ENCODE results near the gene NOD2.

Gene NOD2

DNA sequence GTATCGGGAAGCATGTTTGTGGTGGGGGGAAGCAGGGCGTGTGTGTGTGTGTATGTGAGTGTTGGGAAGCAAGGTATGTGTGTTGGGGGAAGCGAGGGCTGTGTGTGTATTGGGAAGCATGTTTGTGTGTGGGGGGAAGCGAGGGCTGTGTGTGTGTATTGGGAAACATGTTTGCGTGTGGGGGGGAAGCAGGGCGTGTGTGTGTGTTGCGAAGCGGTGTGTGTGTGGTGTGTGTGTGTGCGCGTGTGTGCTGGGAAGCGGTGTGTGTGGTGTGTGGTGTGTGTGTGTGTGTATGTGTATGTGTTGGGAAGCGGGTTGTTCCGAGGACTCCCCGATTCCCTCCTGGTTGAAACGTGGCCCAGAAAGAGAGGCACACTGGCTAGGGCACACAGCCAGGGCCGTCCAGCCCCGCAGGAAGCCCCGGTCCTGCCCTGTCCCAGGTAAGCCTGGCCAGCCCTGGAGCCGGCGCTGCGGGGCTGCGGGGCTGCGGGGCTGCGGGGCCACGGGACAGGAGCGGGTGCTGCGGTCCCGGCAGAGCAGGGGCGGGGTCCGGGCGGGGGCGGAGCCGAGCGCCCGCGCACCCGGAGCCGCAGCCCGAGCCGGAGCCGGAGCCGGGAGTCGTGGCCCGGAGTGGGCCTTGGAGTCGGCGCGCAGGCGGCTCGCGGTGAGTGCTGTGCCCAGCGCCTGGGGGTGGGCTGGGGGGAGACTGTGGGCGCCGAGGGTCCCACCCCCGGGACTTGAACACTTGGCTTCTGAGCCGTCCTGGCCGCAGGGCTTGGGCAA lies at the start of gene NOD2:
TSS of gene NOD2 (plus strand) at position 608 of the 783 bp plus-strand sequence. CDS start 5,890 bp downstream, outside the sequence.
- TF ChIP-seq SUZ12 (IDR thresholded peaks at IDR 0.05; ENCODE audit: extremely low read depth, insufficient read depth, insufficient read length) (no peak), ZNF274 (IDR thresholded peaks at IDR 0.05; ENCODE audit: low read depth, low read length) (no peak), YY1 (IDR thresholded peaks at IDR 0.05; ENCODE audit: insufficient read depth, insufficient read length) (no peak)
- DNase-seq (ENCODE audit: low read depth, low spot score) = no peak
- Histone ChIP-seq H3K4me3 (ENCODE audit: insufficient read length, low read depth) (peak within 1 kb of the TSS; percentile 38), H3K27me3 (ENCODE audit: insufficient read depth, insufficient read length) (peaks cover 44% of the 10 kb centered on the region), H3K36me3 (ENCODE audit: insufficient read depth, insufficient read length, low read length) (no peaks in the 10 kb centered on the region), H3K4me1 (ENCODE audit: insufficient read depth, insufficient read length) (peaks cover 5% of the 10 kb centered on the region), H3K9me3 (ENCODE audit: insufficient read depth, low read length) (no peaks in the 10 kb centered on the region), H3K9ac (ENCODE audit: insufficient read length, low read depth) (peak within 1 kb of the TSS; percentile 72)

DNA sequence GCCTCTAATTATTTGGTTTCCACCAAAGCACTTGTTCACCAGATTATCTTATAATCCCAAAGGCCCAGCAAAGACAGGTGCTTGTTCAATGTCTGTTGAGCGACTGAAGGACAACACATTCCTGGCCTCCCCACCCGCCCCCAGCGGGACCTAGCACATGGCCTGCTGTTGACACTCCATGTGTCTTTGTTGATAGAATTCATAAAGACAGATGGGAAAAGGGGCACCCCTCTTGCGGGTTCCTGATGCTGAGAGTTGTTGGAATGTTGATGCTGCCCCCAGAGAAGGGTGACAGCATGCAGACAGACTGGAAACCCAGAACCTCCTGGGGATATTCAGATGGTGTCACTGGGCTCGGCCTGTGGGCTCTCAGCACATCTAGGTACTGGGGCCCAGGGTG lies 49.2 kb upstream of the NOD2 start:
- no peak for DNase-seq (ENCODE audit: low read depth, low spot score)
- peaks cover 2% of the 10 kb centered on the region for H3K4me1 ChIP-seq (ENCODE audit: insufficient read depth, insufficient read length)
- TF ChIP-seq ZNF274 (IDR thresholded peaks at IDR 0.05; ENCODE audit: low read depth, low read length) (no peak), SUZ12 (IDR thresholded peaks at IDR 0.05; ENCODE audit: extremely low read depth, insufficient read depth, insufficient read length) (no peak), YY1 (IDR thresholded peaks at IDR 0.05; ENCODE audit: insufficient read depth, insufficient read length) (no peak)
- H3K27me3 ChIP-seq (ENCODE audit: insufficient read depth, insufficient read length) = no peaks in the 10 kb centered on the region
- no peaks in the 10 kb centered on the region for H3K9me3 ChIP-seq (ENCODE audit: insufficient read depth, low read length)
- no peaks in the 10 kb centered on the region for H3K36me3 ChIP-seq (ENCODE audit: insufficient read depth, insufficient read length, low read length)
- H3K9ac ChIP-seq (ENCODE audit: insufficient read length, low read depth) = no peak overlapping the region
- no peak overlapping the region for H3K4me3 ChIP-seq (ENCODE audit: insufficient read length, low read depth)

DNA sequence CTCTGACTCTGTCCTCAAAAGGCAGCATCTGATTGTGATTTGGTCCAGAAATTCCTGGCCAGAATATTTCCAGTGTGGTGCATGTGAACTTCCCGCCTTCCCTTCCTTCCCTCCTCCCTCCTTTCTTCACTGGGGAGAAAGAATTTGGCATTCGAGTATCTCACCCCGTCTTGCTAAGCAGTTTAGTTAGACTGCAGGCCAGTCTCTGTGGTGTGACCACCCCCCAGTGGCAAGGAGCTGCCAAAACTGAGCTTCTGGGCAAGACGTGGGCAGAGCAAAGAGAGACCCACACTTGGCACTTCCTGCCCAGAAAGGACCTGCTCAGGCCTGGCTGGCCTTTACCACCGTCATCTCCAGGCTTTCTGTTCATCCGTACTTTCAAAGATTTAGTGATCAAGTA lies 48.7 kb upstream of the NOD2 start:
- H3K4me3 ChIP-seq (ENCODE audit: insufficient read length, low read depth) = no peak overlapping the region
- H3K27me3 ChIP-seq (ENCODE audit: insufficient read depth, insufficient read length) = no peaks in the 10 kb centered on the region
- no peaks in the 10 kb centered on the region for H3K36me3 ChIP-seq (ENCODE audit: insufficient read depth, insufficient read length, low read length)
- H3K9me3 ChIP-seq (ENCODE audit: insufficient read depth, low read length) = no peaks in the 10 kb centered on the region
- TF ChIP-seq SUZ12 (IDR thresholded peaks at IDR 0.05; ENCODE audit: extremely low read depth, insufficient read depth, insufficient read length) (no peak), YY1 (IDR thresholded peaks at IDR 0.05; ENCODE audit: insufficient read depth, insufficient read length) (no peak), ZNF274 (IDR thresholded peaks at IDR 0.05; ENCODE audit: low read depth, low read length) (no peak)
- peaks cover 2% of the 10 kb centered on the region for H3K4me1 ChIP-seq (ENCODE audit: insufficient read depth, insufficient read length)
- DNase-seq (ENCODE audit: low read depth, low spot score) = no peak
- no peak overlapping the region for H3K9ac ChIP-seq (ENCODE audit: insufficient read length, low read depth)

DNA sequence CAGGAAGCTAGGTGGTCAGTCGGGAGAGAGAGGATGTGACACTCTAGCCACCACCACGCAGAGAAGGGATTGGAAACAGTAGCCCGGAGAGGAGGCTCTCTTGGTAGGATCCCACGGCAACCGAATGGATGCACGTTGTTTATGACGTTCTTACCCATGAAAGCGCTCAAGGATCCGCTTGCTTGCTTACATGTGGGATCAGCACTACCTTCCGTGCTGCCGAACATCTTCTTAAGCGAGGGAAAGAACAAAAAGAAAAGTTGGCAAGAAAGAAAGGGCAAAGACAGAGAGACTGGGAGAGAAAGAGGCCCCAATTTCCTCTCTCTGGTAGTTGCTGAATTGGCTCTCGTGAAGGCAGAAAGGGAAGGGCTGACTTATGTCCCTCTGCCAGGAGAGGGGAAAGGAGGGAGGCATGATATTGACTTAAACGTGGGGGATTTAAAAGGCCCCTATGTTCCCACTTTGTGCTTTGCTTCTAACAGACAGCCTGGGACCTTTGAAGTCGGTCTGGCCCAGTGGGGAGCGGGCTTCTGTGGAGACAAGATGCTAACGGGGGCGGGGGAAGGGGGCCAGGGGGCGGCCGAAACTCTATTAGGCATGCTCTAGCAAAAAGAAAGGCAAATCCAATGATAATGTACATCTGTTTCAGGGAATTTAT lies 47.7 kb upstream of the NOD2 start:
- H3K9me3 ChIP-seq (ENCODE audit: insufficient read depth, low read length) = no peaks in the 10 kb centered on the region
- TF ChIP-seq ZNF274 (IDR thresholded peaks at IDR 0.05; ENCODE audit: low read depth, low read length) (no peak), SUZ12 (IDR thresholded peaks at IDR 0.05; ENCODE audit: extremely low read depth, insufficient read depth, insufficient read length) (no peak), YY1 (IDR thresholded peaks at IDR 0.05; ENCODE audit: insufficient read depth, insufficient read length) (no peak)
- no peak overlapping the region for H3K4me3 ChIP-seq (ENCODE audit: insufficient read length, low read depth)
- no peaks in the 10 kb centered on the region for H3K36me3 ChIP-seq (ENCODE audit: insufficient read depth, insufficient read length, low read length)
- no peak overlapping the region for H3K9ac ChIP-seq (ENCODE audit: insufficient read length, low read depth)
- H3K4me1 ChIP-seq (ENCODE audit: insufficient read depth, insufficient read length) = peaks cover 2% of the 10 kb centered on the region
- peak; percentile 27 for DNase-seq (ENCODE audit: low read depth, low spot score)
- H3K27me3 ChIP-seq (ENCODE audit: insufficient read depth, insufficient read length) = no peaks in the 10 kb centered on the region

DNA sequence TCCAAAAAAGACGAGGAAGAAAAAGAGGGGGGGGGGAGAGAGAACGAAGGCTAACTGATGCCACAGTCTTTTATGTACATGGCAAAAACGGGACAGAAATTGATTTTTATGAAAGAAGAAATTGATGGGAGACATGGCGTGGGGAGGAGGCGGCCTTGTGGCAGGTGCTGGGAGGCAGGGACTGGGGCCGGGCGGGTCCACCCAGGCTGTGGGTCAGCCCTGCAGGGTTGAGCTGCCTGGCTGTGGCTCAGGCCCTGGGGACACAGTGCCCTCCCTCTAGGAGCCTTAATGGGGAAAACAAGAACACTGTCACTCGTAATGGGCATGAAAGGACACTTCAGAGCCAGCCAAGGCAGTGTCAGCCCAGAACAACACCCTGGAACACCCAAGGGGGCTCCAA lies 47.1 kb upstream of the NOD2 start:
- Histone ChIP-seq H3K9ac (ENCODE audit: insufficient read length, low read depth) (no peak overlapping the region), H3K4me1 (ENCODE audit: insufficient read depth, insufficient read length) (peaks cover 2% of the 10 kb centered on the region), H3K4me3 (ENCODE audit: insufficient read length, low read depth) (no peak overlapping the region), H3K36me3 (ENCODE audit: insufficient read depth, insufficient read length, low read length) (no peaks in the 10 kb centered on the region), H3K9me3 (ENCODE audit: insufficient read depth, low read length) (no peaks in the 10 kb centered on the region), H3K27me3 (ENCODE audit: insufficient read depth, insufficient read length) (no peaks in the 10 kb centered on the region)
- no peak for DNase-seq (ENCODE audit: low read depth, low spot score)
- TF ChIP-seq SUZ12 (IDR thresholded peaks at IDR 0.05; ENCODE audit: extremely low read depth, insufficient read depth, insufficient read length) = no peak
- no peak for TF ChIP-seq YY1 (IDR thresholded peaks at IDR 0.05; ENCODE audit: insufficient read depth, insufficient read length)
- no peak for TF ChIP-seq ZNF274 (IDR thresholded peaks at IDR 0.05; ENCODE audit: low read depth, low read length)

DNA sequence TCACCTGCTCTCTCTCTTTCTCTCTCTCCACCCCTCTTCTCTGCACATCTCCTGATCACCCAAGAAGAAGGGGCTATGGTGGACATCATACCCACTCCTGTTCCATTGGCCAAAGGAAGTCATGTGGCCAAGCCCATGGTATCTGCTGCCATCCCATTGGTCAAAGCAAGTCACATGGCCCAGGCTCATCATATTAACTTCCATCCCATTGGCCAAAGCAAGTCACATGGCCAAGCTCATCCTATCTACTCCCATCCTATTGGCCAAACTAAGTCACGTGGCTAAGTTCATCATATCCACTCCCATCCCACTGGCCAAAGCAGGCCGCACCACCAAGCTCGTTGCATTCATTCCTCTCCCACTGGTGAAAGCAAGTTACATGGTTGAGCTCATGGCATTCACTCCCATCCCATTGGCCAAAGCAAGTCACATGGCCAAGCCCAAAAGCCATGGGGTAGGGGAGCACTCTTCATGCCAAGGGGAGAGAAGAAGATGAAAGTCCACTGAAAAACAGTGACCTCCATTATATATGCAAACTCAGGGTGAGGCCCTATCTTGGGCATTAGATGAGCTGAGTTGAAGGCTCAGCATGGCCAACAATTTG lies 41.5 kb upstream of the NOD2 start:
- Histone ChIP-seq H3K4me3 (ENCODE audit: insufficient read length, low read depth) (no peak overlapping the region), H3K36me3 (ENCODE audit: insufficient read depth, insufficient read length, low read length) (no peaks in the 10 kb centered on the region), H3K4me1 (ENCODE audit: insufficient read depth, insufficient read length) (peaks cover 3% of the 10 kb centered on the region), H3K9ac (ENCODE audit: insufficient read length, low read depth) (no peak overlapping the region), H3K27me3 (ENCODE audit: insufficient read depth, insufficient read length) (no peaks in the 10 kb centered on the region), H3K9me3 (ENCODE audit: insufficient read depth, low read length) (no peaks in the 10 kb centered on the region)
- no peak for TF ChIP-seq SUZ12 (IDR thresholded peaks at IDR 0.05; ENCODE audit: extremely low read depth, insufficient read depth, insufficient read length)
- TF ChIP-seq ZNF274 (IDR thresholded peaks at IDR 0.05; ENCODE audit: low read depth, low read length) = no peak
- TF ChIP-seq YY1 (IDR thresholded peaks at IDR 0.05; ENCODE audit: insufficient read depth, insufficient read length) = no peak
- no peak for DNase-seq (ENCODE audit: low read depth, low spot score)
